Stimulated activated CD4-positive, alpha-beta T cell treated with anti-CD3 and anti-CD28 coated beads, Interleukin-15, amount 100 ng/mL, for 24 hours (primary cell): ENCODE data around the gene EVI5.

Experiments
- DNase-seq: peaks from one replicate; pipeline ENCODE4 v3.0.0-alpha.2; 2020

EVI5 gene

DNA sequence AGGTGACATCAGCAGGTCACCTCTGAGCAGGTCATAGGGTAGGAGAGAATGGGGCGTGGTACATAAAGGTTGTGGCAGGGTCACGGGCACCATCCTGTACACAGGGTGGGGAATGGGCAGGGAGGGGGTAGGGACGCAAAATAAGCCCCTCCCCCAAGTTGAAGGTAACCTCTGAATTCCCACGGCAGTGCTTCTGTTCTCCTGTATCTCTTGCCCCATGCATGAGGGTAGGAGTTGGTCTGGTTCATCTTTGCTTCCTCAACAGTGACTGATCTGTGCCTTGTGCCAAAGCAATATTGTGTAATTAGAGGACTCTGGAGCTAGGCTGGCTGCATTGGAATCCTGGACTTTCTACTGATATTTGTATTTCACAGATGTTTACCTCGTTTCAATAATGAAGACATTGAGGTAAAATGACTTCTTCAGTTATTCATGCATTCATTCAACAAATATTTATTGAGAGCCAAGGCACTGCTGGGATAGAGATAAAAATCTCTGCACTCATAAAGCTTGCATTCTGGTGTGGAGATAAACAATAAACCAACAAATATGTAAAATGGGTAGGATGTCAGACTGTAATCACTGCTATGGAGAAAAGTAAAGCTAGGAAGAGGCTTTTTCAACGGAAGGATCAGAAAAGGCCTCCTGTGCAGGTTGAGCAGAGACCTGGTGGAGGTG lies 279.8 kb downstream of the EVI5 start:
- DNase-seq = no peak

DNA sequence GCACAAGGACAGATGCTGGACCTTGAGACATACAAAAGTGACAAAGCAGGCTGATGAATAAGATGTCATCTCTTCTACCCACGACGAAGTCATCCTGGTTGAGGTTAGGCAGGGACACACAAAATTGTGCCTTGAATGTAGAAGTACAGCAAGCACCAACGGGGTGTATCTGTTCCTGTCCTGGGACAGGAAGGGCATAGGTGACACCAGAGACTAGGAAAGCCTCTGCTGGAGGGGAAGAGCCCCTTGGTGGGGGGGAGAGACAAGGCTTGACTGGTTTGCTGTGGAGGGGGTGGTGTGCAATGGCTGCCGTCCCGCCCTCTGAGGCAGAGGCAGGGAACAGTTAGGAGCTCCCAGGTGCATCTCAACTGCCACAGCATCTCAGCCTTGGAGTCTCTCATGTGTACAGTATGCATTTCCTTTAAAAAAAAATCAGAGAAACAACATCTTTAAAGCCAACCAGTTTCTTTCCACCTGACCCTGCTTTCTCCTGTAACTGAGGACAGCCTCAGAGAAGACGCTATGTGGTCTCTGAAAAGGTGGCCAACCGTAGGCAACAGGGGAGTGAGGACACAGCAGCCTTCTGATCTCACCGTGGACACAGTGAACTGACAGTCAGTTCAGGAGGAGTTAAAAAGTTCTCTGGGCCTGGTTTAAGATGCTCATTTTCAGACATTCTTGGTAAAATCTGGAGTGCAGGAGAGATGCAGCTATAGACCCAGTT lies 280.5 kb downstream of the EVI5 start:
- no peak for DNase-seq

DNA sequence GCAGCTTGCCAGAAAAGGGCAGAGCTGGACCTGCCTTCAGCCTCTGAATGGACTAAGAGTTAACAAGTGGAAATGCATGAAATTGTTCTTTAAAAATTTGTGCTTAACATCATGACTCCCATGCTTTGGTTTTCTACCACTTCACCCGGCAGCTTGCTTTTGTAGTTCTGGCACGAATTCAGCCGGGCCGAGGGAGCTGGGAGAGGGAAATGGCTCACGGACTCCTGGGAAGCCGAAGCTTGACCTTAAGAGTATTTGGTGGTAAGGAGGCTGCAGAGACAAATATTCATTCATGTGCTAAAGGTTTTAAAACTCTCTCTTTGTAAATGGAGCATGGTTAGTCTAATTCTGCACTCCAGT lies 281.0 kb downstream of the EVI5 start:
- DNase-seq = no peak

DNA sequence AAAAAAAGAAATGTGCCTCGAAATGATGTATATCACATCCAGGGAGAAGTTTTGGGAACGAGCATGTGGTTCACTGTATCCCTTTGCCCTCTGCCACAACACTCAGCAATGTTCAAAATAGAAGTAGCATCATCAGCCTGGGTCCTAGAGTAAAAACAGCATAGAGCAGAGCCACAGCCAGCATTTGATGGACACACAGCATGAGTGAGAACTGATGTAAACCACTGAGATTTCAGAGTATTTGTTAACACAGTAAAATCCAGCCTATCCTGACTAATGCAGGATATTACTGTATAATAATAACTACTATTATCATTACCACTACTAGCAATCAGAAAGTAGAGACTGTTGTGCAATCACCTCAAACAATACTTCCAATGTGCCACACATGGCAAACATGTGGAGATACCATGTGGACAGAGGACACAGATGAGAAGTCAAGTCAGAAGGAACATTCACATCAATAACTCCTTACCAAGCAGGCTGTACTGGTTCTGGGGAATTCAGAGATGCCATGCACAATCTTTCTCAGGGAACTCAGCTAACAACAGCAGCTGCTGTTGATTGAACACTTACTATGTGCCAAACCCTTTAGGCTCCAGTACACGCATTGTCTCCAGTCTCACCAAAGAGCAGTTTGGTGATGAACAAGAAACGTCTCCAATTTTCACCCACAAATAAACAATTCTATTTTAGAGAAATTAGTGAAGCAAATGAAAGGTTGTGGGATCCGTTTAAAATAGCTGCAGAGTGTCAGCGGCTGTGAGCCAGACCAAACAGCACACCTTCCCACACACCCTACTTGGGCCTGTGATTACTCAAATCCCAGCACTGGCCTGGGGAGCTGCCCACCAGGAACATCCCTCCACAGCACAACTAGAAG lies 281.6 kb downstream of the EVI5 start:
- no peak for DNase-seq

DNA sequence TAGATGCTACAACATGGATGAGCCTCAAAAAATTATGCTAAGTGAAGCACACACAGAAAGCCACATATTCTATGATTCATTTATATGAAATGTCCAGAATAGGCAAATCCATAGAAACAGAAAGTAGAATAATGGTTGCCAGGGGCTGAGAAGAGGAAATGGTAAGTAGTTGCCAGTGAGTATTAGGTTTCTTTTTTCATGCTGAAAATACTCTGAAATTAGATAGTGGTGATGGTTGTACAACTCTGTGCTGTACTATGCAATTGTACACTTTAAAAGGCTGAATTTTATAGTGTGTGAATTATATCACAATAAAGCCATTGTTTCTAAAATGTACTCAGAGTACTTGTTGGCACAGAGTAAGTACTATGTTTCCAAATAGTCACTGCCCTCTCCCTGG lies 282.7 kb downstream of the EVI5 start:
- DNase-seq = no peak

DNA sequence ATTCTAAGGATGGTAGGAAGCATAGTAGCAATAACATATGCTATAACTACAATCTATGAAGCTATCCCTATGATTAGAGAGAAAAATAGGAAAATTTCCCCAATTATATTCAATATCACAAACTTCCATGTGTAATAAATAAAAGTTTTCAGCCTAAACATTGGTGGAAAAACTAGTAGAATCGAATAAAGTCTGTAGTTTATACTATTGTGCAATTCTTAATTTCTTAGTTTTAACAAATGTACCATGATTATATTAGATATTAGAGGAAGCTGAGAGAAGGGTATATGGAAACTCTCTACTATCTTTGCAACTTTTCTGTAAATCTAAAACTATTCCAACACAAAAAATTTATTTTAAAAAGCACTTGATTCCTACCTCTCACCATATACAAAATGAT lies 284.4 kb downstream of the EVI5 start:
- no peak for DNase-seq

DNA sequence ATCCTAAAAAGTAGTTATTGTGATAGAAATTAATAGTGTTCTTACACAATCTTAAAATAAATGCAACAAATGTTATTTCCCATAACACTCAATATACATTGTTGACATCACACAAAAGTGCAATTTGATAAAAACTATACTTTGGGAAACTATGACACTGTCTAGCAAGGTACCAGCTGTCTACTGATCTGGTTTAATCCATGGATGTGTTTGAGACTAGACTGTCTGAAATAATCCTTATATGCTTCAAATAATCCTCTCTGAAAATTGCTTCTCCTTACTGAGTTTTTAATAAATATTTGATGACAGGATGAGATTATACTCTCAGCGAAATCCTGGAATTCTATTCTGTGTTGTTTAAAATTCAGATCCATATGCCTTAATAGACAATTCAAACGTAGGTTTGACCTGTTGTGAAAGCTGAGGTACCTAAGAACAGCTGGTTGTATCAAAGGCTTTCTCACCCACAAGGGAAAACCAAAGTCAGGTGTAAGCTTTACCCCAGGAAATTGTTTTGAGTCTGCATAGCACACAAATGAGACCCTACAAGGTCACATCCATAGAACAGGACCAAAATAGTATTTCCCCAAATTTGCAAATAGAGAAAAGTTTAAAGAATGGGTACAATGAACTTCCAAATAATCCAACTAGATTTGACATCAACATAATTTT lies 289.4 kb downstream of the EVI5 start:
- no peak for DNase-seq

DNA sequence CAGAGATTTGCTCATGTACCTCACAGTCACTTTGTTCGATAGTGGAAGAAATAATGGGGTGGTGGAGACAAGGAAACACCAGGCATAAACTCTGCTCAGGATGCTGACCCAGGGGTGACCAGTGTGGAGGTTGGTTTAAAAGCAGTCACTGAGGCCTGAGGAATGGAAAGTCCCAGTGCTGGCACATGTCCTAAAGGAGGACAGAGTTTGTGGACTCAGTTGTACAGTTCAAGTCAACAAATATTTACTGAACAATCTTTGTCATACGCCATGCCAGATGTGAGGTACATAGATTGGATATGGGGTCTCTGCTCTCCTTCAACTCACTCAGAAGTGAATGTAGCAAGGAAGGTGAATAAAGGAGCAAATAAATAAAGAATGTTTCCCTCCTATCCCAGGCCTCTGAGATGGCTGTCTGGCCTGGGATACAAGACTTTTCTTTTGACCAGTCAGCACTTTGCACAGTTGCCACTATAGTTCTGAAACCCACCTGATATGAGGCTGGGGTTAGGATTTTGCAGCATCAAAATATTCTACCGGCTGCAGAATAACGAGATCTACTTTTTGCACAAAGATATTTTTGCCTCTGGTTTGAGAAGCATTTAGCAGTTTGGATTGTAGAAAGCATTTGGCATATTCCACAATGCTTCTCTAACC lies 290.3 kb downstream of the EVI5 start:
- DNase-seq = no peak

DNA sequence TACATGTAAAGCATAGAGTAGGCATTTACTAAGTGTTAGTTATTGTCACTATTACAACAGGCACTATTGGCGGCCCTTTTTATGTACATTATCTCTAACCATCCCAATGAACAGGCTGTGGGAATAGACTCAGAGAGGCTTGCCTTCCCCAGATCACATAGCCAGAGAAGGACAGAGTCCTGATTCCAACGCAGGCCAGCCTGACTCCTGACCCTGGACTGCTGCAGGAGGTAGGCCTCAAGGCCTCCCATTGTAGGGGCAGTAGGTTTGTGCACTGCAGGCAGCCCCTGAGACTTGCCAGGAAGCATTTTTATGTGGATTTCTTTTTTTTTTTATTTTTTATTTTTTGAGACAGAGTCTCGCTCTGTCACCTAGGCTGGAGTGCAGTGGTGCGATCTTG lies 291.8 kb downstream of the EVI5 start:
- no peak for DNase-seq

DNA sequence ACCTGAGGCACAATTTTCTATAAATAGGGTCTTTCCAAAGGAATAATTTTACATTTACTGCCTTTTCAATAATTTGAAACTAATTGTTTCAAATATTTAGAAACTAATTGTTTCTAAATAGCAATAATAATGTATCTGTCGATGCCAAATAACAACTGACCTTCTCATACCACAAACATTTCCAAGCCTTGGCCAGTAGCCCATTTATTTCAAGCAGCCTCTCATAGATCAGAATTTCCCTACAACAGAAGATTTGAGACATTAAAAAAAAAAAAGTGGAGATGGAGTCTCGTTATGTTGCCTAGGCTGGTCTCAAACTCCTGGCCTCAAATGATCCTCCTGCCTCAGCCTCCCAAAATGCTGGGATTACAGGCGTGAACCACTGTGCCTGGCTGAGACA lies 296.1 kb downstream of the EVI5 start:
- DNase-seq = no peak

DNA sequence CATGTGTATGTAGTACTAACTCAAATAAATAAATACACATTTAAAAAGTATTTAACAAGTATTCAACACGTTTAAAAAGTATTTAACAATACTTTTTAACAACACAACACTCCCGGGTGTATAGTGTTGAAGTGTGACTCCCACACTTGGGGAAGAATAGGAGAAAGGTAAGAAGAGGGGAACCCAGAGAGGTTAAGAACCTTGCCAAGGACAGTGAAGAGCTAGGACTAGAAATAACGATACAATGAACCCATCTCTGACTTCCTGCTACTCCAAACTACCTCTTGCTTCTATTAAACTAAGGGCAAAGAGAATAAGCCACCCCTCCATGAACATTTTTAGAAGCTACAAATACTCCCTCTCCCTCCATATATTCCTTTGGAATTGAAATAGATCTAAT lies 296.5 kb downstream of the EVI5 start:
- DNase-seq = no peak

DNA sequence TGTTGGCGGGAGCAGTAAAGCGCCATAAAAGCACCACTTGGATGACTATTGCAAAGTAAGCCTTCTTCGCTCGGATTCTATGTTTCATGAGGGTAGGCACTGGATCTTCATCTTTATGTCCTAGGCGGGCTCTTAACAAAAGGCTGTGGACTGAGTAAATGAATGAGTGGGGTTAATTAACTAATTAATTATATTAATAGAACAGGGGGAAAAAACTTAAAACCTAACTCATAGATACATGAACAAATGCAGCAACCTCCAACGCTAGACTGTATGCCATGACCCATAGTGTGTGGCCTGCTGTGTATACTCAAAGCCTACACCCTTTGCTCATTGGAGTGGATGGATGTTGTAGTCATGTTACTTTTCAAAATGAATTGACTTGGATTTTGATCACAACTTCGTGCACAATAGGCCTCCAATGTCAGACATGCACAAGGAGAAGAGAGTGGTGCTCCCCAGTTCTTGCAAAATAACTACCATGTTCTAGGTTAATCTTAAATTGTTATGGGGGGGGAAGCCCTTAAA lies 297.8 kb downstream of the EVI5 start:
- no peak for DNase-seq

DNA sequence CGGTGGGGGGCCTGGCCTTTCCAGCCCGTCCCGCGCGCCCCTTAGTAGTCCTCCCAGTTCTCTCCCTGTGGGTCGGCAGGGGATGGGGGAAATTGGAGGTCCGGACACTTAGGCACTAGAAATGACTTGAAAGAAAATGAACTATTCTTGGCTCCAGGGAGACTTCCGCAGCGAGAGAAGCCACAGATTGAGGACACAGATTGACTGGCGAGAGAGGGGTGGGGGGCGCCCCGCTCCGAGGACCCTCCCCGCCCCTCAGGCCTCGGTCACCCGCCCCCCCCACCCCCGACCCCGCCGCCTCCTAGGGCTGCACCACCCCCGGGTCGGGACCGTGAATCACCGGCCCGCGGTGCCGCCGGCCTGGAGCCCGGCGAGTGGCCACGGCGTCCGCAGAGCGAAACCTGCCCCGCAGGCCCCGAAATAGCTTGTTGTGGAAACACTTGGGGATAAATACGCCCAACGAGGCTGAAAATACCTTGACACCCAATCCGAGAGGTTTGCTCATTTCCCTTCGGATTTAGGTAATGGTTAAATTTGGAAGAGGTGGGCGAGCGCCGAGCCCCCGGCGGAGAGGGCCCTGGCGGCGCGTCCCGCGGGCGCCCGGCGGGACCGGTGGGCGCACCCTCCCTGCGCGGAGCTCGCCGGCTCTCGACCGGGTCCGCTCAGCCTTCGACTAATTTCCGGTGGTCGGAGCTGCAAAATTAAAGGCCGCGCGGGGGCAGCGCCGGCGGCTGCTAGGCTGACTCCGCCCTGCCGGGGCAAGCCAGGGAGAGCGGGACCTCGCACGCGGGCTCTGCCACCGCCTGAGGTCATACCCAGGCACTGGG lies 298.4 kb downstream of the EVI5 start, which contains the start of gene GFI1:
Gene GFI1, minus strand, starts transcription at position 675 of the 827 bp plus-strand sequence. CDS start 3,438 bp downstream, outside the sequence.
- DNase-seq = peak; percentile 87

DNA sequence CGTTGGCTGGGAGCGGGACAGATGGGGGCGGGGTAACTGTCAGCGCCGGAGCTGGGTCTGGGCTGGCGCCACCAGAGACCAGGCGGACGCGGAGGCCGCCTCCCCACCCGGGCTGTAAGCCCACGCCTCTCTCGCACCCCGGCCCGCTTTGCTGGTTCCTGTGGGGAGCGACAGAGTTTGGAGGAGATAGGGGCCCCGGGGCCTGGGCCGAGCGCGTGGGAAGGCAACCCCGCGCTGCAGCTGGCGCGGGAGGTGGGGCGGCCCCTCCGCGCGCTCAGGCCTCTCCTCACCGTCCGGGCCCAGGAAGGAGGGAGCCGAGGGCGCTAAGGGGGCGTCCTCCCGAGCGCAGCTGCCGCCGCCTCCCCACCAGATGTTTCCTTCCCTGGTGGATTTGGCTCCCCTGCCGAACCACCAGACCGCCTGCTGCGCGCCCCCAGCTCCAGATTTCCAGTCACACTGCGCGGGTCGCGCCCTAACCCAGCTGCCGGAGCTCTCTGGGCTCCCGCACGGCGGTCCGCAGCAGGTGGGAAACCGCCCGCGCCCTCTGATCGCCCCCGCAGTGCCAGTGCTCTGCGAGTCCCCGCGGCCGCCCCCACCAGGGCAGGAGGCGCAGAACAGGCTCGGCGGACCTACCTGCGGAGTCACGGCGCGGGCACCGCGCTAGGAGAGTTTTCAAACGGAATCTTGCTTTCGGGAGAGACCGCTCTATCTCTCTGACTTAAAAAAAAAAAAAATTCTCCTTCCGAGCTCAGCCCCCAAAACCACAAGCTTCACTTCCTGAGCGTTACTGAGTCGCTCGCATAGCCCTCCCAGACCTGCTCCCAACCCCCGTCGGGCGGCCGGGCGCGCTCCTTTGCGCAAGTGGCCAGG lies 299.3 kb downstream of the EVI5 start:
- peak; percentile 95 for DNase-seq

DNA sequence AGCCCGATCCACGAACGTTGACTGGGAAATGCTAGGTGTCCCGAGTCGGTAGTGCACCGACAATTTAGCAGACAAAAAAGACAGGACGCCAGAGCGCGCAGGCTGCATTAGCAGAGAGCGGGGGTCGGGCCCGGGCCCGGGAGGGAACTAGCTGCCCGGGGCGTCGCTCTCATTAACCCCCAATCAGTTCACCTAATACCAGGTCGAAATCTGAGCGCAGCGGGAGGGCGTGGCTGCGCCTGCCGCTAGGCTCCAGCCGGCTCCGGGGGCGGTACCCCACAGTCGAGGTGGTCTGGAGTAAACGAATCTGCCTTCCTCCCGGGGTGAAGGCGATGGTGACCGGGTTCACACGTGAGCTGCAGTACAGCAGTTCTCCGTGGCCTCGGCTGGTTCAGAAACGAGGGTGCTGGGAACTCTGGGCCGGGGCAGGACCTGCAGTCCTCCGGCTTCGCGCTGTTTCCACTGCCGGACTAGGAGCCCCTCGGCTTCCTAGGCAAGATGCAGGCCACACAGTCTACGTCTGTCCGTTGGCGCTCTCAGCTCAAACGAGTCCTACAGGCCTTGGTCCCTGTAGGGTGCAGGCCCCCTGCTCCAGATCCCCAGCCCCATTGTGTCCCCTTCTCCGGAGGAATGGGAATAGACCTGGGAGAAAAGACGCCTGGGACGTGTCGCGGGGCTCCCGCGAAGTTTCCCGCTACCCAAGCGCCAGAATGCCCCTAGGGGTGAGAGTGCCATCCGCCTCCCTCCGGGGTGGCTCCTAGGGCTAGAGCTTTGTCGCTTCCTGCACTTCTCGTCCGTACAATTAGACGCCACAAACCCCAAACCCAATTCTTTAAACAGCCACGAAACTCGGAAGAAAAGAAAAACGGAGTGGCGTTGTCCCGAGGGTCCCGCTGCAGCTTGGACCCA lies 300.2 kb downstream of the EVI5 start:
- peak; percentile 87 for DNase-seq

DNA sequence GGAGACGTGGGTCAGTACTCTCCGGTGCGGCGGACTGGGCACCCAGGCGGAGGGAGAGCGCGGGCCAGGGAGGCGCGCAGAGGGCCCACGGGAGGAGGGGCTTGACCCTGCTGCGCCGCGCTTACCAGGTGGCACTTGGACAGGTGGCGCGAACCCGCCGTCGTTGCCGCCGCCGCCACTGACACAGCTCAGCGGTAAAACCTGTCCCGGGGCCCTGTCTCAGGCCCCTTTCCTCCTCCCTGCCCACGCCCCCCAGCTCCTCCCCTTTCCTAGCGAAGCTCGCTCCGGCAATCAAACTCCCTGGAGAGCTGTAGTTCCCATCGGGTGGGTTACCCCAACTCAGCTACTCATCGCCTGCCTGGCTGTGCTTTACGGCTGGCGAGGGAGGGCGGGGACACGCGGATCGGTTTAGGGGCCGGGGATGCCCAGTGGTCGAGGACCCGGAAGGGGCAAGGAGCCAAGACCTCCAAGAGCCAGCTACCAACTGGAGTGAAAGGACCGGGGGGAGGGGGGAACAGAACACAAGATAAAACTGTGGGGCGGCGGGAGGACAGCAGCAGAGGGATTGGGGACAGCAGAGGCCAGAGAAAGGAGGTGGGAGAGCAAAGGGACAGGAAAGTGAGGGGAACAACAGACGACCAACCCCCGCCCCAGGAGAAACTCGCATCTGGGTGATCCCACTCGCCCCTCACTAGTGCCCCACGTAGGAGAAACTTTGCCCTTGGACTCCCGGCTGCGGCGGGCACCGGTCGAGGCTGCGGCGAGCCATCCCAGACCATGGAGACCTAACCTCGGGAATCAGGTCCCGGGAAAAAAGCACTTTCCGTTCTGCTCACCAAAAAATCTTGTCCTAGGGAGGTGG lies 301.1 kb downstream of the EVI5 start:
- peak; percentile 89 for DNase-seq

DNA sequence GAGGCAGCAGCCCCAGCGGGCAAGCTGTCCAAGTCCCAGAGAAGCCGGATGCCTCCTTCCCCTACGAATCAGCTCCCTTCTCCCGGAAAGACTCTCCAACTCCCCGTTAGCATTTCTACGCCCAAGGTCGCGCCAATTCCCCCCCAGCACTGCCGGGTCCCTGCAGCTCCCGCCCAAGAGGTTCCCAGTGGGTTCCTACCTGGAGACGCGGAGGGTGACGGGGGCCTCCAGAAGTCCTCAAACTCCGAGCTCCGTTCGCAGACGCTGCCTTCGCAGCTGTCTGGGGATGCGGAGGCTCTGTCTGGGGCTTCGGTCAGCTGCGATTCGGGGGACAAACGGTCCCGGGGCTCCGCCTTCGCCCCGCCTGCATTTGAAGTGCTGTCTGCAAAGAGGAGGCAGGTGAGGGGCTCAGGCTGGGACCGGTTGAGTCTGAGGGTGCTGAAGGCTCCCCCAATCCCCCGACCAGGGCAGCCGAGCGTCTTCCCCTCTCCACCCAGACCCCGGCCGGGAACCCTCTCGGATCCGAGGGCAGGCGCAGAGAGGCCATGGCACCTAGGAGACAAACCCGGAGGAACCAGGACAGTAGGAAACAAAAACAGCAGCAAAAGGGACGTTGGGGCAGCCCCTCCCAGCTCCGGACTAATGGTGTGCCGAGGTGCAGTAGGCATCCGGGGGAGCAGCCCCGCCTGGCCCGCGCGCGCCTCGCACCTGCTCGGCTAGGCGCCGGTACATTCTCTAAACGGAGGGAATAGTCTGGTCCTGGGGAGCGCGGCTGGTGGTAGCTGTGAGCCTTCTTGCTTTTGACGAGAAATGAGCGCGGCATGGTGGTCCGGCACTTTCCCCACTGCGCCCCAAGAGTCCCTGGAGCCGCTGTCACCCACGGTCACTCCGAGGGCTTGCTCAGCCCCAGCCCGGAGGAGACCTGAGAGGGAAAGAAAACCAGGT lies 302.0 kb downstream of the EVI5 start:
- peak; percentile 49 for DNase-seq
